NT2/D1 (cell line): ENCODE data around the gene TBX20.

Source experiments
- DNase-seq: peaks from one replicate; pipeline ENCODE4 v3.0.0-alpha.2; 2011; ENCODE audit warnings: low read depth, low spot score
- H3K27me3 ChIP-seq: 2 replicates; pipeline ENCODE4 v1.6.0; 2011; ENCODE audit warnings: mild to moderate bottlenecking; ENCODE audit not compliant: insufficient read length, insufficient read depth
- H3K36me3 ChIP-seq: 2 replicates; pipeline ENCODE4 v1.6.1; 2011; ENCODE audit warnings: mild to moderate bottlenecking, low read length, mixed read lengths; ENCODE audit not compliant: insufficient read depth, insufficient read length
- H3K4me1 ChIP-seq: 2 replicates; pipeline ENCODE4 v1.5.1; 2011; ENCODE audit not compliant: insufficient read depth, insufficient read length
- H3K4me3 ChIP-seq: 2 replicates; pipeline ENCODE4 v1.5.1; 2011; ENCODE audit warnings: low read depth; ENCODE audit not compliant: insufficient read length
- H3K9ac ChIP-seq: 2 replicates; pipeline ENCODE4 v1.6.0; 2011; ENCODE audit warnings: low read depth; ENCODE audit not compliant: insufficient read length
- H3K9me3 ChIP-seq: 2 replicates; pipeline ENCODE4 v1.5.1; 2011; ENCODE audit warnings: mild to moderate bottlenecking, low read length; ENCODE audit not compliant: insufficient read depth
- SUZ12 ChIP-seq: IDR thresholded peaks from 2 replicates; pipeline ENCODE4 v1.6.1; 2011; ENCODE audit not compliant: insufficient read length, insufficient read depth; ENCODE audit errors: extremely low read depth
- YY1 ChIP-seq: IDR thresholded peaks from 2 replicates; pipeline ENCODE4 v1.6.1; 2011; ENCODE audit not compliant: insufficient read length, insufficient read depth
- ZNF274 ChIP-seq: IDR thresholded peaks from 2 replicates; pipeline ENCODE4 v1.6.1; 2011; ENCODE audit warnings: mild to moderate bottlenecking, low read depth, low read length

Gene TBX20

GRCh38 chr7:35272246-35272645, 18.3 kb upstream of the TBX20 start:
- no peaks in the 10 kb centered on the region for H3K4me1 ChIP-seq
- no peak overlapping the region for H3K4me3 ChIP-seq
- peaks cover 3% of the 10 kb centered on the region for H3K27me3 ChIP-seq
- no peak overlapping the region for H3K9ac ChIP-seq
- no peak for DNase-seq
- no peaks in the 10 kb centered on the region for H3K9me3 ChIP-seq
- TF ChIP-seq YY1, result no peak
- TF ChIP-seq SUZ12, result no peak
- no peak for TF ChIP-seq ZNF274
- H3K36me3 ChIP-seq, result no peaks in the 10 kb centered on the region

- Histone ChIP-seq H3K9ac (no peak overlapping the region), H3K4me3 (no peak overlapping the region), H3K36me3 (no peaks in the 10 kb centered on the region), H3K4me1 (no peaks in the 10 kb centered on the region), H3K9me3 (no peaks in the 10 kb centered on the region), H3K27me3 (peaks cover 10% of the 10 kb centered on the region)
- DNase-seq, result no peak
- TF ChIP-seq YY1 (no peak), ZNF274 (no peak), SUZ12 (no peak)
These were observed 15.1 kb upstream of the TBX20 start for GRCh38 chr7:35268953-35269352.

GRCh38 chr7:35267411-35267810, 13.5 kb upstream of the TBX20 start:
- Histone ChIP-seq H3K36me3 (no peaks in the 10 kb centered on the region), H3K9ac (no peak overlapping the region), H3K4me1 (no peaks in the 10 kb centered on the region), H3K9me3 (no peaks in the 10 kb centered on the region), H3K4me3 (no peak overlapping the region), H3K27me3 (peaks cover 25% of the 10 kb centered on the region)
- DNase-seq, result no peak
- no peak for TF ChIP-seq SUZ12
- no peak for TF ChIP-seq YY1
- TF ChIP-seq ZNF274, result no peak

- H3K9me3 ChIP-seq, result no peaks in the 10 kb centered on the region
- peaks cover under 1% of the 10 kb centered on the region for H3K4me1 ChIP-seq
- no peak overlapping the region for H3K9ac ChIP-seq
- DNase-seq, result no peak
- TF ChIP-seq YY1 (no peak), SUZ12 (no peak), ZNF274 (no peak)
- no peak overlapping the region for H3K4me3 ChIP-seq
- H3K36me3 ChIP-seq, result no peaks in the 10 kb centered on the region
- H3K27me3 ChIP-seq, result peaks cover 62% of the 10 kb centered on the region
These were observed 9.5 kb upstream of the TBX20 start for GRCh38 chr7:35263396-35263795.

GRCh38 chr7:35261476-35262285, 7.8 kb upstream of the TBX20 start:
- no peaks in the 10 kb centered on the region for H3K36me3 ChIP-seq
- peaks cover 4% of the 10 kb centered on the region for H3K4me1 ChIP-seq
- H3K9ac ChIP-seq, result peak overlapping the region; percentile 46
- H3K27me3 ChIP-seq, result peaks cover 79% of the 10 kb centered on the region
- DNase-seq, result no peak
- TF ChIP-seq YY1, result no peak
- TF ChIP-seq ZNF274, result no peak
- peak; percentile 54 for TF ChIP-seq SUZ12
- H3K9me3 ChIP-seq, result no peaks in the 10 kb centered on the region
- H3K4me3 ChIP-seq, result peak overlapping the region; percentile 48

GRCh38 chr7:35261041-35261440, 7.1 kb upstream of the TBX20 start:
- H3K4me3 ChIP-seq, result peak overlapping the region; percentile 48

GRCh38 chr7:35260246-35260645, 6.3 kb upstream of the TBX20 start:
- Histone ChIP-seq H3K27me3 (peaks cover 93% of the 10 kb centered on the region), H3K4me1 (peaks cover 8% of the 10 kb centered on the region), H3K4me3 (no peak overlapping the region), H3K36me3 (no peaks in the 10 kb centered on the region), H3K9ac (no peak overlapping the region), H3K9me3 (no peaks in the 10 kb centered on the region)
- TF ChIP-seq SUZ12, result no peak
- no peak for TF ChIP-seq YY1
- no peak for TF ChIP-seq ZNF274
- DNase-seq, result no peak

More at GRCh38 chr7:35261041-35261440, 7.1 kb upstream of the TBX20 start:
- H3K9ac ChIP-seq, result no peak overlapping the region
- peaks cover 85% of the 10 kb centered on the region for H3K27me3 ChIP-seq
- no peaks in the 10 kb centered on the region for H3K9me3 ChIP-seq
- TF ChIP-seq SUZ12 (no peak), YY1 (no peak), ZNF274 (no peak)
- H3K4me1 ChIP-seq, result peaks cover 8% of the 10 kb centered on the region
- no peak for DNase-seq
- no peaks in the 10 kb centered on the region for H3K36me3 ChIP-seq
